Astrocyte of the hippocampus (primary cell): ENCODE measurements around the gene CAMK2B.

ENCODE experiments used
- DNase-seq: peaks from one replicate; pipeline ENCODE4 v3.0.0; 2011; ENCODE audit warnings: low read depth, low spot score

Gene CAMK2B

DNA sequence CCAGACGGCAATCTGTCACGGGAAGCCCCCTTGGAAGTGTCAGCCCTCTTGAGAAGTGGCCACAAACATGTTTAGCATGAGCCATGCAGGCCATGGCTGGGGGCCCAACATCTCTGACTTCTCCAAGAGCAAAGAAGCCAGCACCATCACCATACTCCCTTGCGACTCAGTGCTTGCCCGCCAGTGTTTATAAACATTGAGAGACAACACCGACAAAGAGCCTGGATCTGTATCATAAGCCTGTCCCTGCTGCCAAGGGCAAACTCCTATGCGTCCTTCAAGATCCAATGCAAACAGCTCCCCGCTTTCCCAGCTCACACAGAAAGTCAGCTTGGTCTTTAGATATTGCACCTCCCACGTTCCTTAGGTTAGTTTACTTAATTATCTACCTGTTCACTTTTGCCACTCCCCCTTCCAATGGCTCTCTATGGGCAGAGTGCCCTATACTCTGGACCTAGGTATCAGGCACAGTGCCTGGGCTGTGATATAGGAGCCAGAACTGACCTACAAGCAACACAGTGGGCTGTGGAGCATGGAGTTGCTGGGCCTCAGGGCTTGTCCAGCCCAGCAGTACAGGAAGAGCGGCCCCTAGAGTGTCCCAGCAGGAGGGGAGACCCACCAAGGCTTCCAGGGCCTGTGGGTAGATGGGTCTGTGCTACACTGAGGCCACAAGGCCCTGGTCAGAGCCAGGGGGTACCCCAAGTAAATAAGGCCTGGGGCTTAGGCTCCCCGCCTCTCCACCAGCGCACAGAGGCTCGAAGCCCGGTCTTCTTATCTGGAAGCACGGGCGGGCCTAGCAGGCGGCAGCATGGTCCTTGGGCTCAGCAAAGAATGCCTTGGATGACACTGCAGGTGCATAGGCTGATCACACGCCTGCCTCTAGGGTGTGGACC, 37.7 kb downstream of the CAMK2B start:
- no peak for DNase-seq

DNA sequence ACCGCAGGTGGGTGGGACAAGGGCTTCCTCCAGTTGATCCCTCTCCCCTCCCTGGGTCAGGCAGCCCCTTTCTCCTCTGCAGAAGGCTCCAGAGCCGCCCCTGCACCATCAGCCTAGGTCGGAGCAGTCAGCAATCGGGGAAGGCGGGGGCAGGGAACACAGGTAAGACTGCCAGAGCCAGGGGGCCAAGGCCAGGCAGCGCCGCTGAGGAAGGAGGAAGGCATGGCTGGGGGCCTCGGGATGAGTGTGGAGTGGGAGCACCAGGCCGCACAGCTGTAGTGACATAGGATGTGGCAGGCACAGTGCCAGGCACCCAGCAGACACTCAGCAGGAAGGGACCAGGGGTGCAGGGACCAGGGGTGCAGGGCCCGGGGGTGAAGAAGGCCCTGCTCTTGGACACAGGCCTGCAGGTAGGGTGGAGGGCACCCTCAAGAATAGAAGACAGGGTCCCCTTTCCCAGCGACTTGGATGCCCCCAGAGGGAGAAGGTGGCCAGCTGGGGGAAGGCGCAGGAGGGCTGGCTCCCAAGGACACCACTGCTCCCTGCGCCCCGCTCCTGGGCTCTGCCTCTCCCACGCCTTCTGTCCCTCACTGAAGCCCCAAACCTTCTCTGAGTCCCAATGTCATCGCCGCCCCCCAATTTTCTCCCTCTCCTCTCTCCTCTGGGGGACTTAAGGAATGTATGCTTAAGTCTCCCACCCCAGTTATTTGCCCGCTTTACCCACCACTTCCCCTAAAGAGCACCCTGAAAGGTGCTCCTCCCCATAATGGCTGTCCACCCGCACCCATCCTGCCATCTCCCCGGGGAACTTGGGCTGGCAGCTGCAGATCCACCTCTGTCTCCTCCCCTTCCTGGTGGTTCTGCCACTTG, 38.5 kb downstream of the CAMK2B start:
- no peak for DNase-seq

- DNase-seq: no peak
Observed at GRCh38 chr7:44286182-44286617, 39.2 kb downstream of the CAMK2B start.

GRCh38 chr7:44285561-44285960, 39.8 kb downstream of the CAMK2B start:
- no peak for DNase-seq

DNA sequence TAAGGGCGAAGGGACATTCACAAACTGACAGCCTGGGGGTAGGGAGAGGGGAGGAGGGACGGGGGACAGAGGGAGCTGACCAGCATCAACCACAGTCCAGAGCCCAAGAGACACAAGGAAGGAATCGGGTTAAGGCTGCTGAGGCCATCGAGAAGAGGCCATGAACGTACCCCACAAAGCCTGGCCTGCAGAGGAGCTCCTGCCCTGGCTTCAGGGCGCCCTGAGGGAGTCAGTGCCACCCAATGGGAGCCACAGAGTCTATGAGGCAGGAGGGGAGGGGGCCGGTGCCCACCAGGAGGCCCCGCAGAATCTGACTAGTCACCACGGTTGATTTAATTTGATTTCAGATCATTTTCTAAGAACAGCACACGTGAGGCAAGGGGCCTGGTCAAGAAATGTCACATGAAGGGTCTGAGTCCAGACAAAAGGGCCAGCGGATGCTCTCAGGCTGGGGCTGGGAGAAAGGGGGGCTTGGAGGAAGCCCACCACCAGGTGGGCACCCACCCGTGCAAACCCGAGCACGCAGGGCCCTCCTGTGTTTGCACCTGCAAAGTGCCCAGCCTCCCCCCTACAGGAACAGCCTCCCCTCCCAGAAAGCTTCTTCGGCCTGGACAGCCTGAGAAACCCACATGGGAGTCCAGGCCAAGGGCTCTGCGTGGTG, 40.4 kb downstream of the CAMK2B start:
- DNase-seq: no peak

GRCh38 chr7:44284216-44284615, 41.2 kb downstream of the CAMK2B start:
- DNase-seq: no peak

- DNase-seq: no peak
Observed at GRCh38 chr7:44283381-44284211, 41.8 kb downstream of the CAMK2B start.

DNA sequence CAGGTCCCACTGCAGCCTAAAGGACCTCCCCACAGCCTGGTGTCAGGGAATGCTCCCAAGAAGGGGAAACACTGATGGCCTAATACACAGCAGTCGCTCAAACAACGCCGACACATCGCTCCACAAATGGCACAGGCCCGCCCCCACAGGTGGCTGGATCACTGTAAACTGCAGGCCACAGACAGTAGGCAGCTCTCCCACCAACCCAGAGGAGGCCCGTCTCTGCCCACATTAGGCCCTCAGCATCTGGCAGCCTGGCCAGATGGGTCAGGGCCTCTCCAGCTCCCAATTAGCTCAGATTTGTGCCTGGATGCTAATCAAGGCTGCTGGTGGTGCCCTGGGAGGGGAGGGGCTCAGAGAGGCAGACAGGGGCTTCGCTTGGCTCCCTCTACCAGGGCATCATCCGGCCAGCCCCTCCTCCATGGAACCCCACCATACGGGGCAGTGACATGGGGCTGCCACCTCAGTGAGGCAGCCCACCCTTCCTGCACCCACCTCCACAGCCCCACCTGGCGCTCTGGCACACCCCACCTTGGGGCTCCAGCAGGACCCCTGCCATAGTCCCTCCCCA, 42.7 kb downstream of the CAMK2B start:
- DNase-seq: no peak

DNA sequence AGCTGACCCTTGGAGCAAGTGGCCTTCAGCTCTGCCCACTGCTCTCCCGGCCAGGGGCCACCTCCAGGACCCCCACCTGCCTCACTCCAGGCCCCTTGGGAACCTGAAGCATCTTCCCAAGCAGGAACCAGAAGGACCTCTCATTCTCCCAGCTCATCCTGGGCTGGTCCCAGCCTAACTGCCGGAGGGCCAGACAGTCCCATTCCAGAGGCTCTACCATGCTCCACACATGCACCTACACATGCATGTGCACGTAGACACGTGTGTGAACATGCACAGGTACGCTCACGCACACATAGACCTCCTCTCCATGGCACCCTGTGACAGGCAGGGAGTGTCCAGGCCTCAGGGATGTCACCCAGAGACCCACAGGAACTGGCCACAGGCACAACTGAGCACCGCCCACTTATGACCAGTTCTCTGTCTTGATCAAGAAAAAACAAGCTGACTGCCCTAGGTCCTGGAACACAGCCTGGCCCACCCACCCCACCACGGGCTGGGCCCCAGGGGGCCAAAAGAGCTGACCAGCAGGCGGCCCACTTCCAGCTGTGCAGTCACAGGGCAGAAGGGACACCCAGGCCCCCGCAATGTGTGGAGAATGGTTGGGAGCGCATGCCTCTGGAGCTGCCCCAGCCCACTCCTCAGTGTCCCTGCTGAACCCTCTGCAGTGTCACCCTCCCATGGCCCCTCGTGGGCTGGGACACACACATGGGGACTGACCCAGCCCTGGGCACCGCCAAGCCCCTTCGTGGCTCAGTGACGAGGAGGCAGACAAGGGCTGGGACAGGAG, 43.4 kb downstream of the CAMK2B start:
- DNase-seq: no peak

- no peak for DNase-seq
Observed at GRCh38 chr7:44280993-44281721, 44.2 kb downstream of the CAMK2B start.

- DNase-seq: no peak
Observed at GRCh38 chr7:44280636-44280992, 44.8 kb downstream of the CAMK2B start.

DNA sequence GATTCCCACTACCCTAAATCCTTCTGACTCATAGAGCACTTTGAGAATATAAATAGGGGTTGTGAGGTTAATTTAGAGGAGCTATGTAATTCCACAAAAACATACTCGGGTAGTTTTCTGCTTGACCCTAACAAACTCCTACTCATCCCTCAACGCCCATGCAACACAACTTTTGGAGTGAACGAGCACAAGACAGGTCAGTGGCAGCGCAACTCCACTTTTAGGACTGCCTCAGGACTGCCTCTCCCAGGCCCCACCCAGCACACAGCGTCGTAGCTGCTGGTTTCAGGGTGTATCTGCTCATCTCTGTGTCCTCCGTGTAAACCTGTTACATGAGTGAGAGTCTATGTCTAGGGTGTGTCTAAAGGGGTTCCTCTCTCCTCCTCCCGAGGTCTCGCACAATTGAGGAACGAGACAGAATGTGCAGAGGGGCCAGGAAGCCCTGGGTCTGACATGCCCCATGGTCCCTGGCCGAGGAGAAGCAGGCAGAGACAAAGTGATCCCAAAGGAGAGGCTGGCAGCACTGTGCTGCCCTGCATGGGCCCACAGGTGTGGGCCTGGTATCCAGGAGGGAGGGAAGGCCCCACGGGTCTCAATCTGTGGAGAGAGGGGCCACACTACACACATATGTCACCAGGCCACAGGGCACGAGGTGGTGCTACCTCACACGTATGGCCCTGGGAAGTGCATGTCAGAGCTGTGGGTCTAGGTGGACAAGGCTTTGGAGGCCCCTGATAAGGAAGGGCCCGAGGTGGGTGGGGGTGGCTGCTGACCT, 45.5 kb downstream of the CAMK2B start:
- no peak for DNase-seq

DNA sequence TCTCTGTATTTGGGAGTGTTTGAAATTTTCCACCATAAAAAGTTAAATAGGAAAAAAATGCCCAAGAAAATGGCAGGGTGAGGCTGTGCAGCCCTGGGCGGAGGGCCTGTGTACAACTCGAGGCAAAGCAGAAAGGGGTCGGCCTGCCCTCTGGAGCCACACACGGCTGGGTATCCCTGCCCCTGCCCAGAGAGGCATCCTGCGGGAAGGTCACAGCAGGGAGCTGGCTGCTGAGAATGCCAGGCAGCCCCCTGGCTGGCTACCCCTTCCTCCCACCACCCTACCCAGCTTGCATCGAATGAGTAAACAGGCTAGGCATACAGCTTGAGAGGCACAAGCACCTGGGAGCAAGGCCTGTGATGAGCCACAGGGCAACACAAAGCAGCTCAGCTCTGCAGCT, 46.1 kb downstream of the CAMK2B start:
- DNase-seq: no peak

- no peak for DNase-seq
Observed at GRCh38 chr7:44278451-44279161, 46.8 kb downstream of the CAMK2B start.

GRCh38 chr7:44277851-44278250, 47.5 kb downstream of the CAMK2B start:
- no peak for DNase-seq

GRCh38 chr7:44277391-44277790, 48.0 kb downstream of the CAMK2B start:
- no peak for DNase-seq

- DNase-seq: no peak
Observed at GRCh38 chr7:44276571-44277221, 48.7 kb downstream of the CAMK2B start.
